Measurements from ENCODE around the gene SH3PXD2A.
A peak's percentile ranks its signal among the peaks of the same experiment; 100 is the strongest.

SH3PXD2A gene

GRCh38 chr10:103811463-103811862, 43.9 kb downstream of the SH3PXD2A start:
- no peak for DNase-seq

GRCh38 chr10:103808780-103809179, 46.6 kb downstream of the SH3PXD2A start:
- DNase-seq: no peak

DNA sequence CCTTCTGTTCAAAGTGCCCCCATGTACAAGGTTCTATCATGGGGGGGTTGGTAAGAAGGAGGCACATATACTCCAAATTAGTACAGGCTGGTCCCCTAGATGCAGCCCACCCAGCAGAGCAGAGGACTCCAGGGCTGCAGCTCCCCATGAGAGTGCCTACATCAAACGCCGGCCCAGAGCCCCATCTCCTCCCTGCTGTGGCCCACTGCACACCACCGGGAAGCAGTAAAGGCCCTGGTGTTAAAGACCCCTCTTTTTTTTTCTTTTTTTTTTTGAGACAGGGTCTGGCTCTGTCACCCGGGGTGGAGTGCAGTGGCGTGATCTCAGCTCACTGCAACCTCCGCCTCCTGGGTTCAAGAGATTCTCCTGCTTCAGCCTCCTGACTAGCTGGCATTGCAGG, 47.4 kb downstream of the SH3PXD2A start:
- DNase-seq: no peak

DNA sequence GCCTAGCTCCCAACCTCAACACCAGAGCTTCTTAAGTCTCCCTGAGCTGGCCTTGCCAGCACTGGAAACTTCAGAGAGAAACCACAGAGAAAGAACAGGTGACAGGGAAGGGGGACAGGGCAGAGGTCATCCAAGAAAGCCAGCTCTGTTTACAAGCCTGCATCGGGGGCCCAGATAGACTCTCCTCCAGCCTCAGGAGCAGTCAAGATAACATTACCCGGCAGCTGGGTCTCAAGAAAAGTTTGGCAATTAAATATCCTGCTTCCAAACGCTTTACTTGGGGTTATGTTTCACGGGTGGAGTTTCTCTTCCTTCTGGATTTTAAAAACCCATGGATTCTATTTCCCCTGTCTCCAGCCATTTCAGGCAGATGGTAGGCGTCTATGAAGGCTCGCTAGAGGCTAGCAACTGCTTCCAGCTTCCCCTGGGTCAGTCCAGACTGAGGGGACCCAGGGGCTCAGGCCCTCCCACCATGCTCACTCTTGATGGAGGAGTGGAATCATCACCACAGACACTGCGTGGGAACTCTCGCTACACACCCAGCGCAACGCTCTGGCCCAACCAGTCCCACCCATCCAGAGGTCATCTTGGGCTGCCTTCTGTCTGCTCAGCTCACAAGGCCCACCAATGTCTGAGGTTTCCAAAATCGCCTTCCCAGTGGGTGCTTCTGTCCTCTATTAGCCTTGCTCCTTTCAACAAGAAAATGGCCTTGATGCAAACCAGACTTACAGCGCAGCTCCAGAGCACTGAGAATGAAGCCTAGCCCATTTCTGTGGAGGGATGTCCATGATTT, 48.8 kb downstream of the SH3PXD2A start:
- DNase-seq: no peak

DNA sequence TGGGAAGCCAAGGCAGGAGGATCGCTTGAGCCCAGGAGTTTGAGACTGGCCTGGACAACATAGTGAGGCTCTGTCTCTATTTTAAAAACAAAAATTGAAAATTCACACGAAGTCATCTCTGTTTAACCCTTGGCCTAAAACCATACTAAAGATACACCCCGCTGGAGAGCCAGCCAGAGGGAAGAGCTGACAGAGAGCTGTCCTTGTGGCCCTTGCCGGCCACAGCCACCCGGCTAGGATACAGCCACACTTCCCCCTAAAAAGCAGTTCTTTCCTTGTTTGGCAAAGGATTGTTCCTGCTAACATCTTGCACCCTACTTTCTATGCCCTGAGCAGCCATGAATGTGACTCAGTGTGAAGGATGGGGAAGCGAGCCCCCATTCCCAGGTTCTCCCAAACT, 49.6 kb downstream of the SH3PXD2A start:
- DNase-seq: no peak

GRCh38 chr10:103804871-103805270, 50.5 kb downstream of the SH3PXD2A start:
- DNase-seq: no peak

GRCh38 chr10:103803941-103804340, 51.4 kb downstream of the SH3PXD2A start:
- DNase-seq: no peak

DNA sequence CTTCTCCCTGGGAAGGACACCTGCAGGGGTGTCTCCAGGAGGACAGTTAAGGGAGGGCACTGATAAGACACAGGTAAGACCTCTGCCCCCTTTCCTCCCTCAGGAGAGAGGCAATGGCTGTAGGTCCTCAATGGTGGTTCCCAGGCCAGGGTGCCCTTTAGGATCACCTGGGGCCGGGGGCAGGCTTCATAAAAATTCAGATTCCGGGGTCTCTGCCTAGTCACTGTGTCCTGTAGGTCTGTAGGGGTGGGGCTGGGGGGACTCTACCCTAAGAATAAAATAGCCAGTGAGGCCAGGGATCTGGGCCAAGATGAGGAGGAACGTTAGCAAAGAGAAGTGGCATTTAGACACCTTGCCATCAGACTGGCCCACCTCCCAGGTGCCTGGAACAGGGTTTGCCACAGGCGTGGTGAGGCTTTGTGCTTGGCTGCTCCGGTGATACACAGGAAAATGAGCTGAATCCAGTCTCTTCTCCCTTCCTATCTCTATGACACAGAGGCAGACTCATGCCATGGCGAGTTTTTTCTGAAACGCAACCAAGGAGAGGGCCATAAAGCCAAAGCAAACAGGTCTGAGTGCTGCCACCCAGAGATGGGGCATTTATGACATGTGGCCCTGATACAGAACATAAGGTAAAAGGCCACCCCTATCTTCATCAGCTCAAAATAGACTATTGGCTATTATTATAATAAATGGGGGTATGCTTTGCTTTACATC, 52.6 kb downstream of the SH3PXD2A start:
- DNase-seq: no peak

- no peak for DNase-seq
Measured at GRCh38 chr10:103802081-103802480, 53.3 kb downstream of the SH3PXD2A start.

GRCh38 chr10:103800789-103801540, 54.4 kb downstream of the SH3PXD2A start:
- peak; percentile 66 for DNase-seq

- no peak for DNase-seq
Measured at GRCh38 chr10:103800089-103800488, 55.3 kb downstream of the SH3PXD2A start.

DNA sequence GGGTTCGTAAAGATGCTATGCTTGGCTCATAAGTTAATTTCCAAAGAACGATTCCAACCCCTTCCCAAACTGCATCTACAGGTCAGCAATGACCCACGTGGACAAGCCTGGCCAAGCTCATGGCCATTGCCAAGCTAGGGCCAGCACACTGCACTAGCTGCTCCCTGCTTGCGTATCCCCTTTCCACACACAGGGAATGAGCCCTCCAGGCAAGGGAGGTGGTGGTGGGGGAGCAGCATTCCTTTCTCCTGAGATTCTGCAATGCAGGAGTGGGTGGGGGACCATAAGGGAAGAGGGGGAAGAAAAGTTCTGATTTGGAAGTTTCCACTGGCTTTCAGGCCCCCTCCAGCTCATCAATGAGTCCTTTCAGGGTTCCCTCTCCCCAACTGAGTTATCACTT, 56.0 kb downstream of the SH3PXD2A start:
- peak; percentile 34 for DNase-seq

GRCh38 chr10:103798511-103798910, 56.9 kb downstream of the SH3PXD2A start:
- no peak for DNase-seq

- DNase-seq: no peak
Measured at GRCh38 chr10:103797857-103798256, 57.5 kb downstream of the SH3PXD2A start.

- DNase-seq: no peak
Measured at GRCh38 chr10:103795634-103796270, 59.6 kb downstream of the SH3PXD2A start.

GRCh38 chr10:103794996-103795395, 60.4 kb downstream of the SH3PXD2A start:
- no peak for DNase-seq

GRCh38 chr10:103793920-103794883, 61.2 kb downstream of the SH3PXD2A start:
- DNase-seq: no peak

DNA sequence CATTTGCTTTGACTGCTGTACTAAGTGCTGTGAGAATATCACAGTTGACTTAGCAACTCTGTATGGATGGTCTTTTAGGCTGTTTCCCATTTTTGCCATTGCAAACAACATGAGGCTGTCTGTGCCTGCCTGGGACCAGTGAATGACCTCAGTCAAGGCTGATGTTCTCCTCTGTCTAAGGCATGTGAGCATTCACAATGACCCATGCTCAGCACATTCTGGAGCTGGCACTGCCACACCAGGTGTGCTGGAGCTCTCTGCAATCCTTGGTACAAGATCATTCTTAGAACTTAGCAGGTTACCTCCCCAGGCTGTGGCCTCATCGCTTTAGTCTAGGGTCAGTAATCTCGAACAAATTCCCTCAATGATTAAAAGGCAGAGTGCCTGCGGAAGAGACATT, 61.9 kb downstream of the SH3PXD2A start:
- no peak for DNase-seq

DNA sequence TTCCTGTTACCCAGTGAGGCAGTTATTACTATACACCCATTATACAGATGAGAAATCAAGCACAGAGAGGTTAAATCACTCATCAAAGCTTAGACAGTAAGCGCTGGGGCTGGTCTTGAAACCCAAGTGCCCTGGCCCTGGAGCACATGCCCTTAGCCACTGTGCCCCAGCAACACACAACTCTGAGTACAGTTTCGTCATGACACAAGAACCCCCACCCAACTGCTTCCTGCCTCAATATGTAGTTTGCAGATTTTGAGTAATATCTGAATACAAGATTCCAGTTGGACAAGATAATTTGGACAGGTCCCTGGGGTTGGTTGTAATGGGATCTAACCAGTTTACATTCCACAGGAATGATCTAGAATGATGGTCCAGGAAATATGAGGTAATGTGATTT, 62.8 kb downstream of the SH3PXD2A start:
- DNase-seq: peak; percentile 29

GRCh38 chr10:103791858-103792257, 63.5 kb downstream of the SH3PXD2A start:
- DNase-seq: no peak

DNA sequence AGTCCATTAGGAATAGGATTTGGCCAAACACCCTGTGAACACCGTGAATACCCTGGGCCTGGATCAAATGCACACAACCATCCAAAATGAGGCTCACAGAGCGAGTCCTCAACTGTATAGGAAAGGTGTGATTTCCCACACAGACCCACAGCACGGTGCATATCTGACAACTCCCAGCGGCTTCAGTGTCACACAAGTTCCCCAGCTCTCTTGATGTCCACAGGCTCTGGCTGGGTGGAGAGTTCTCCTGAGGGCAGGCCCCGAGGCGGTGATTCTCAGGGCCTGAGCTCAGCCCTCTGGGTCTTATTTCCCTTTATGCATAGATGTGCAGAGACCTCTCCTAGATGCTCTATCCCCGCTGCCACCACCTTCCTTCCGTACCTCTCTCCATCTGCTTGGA, 64.1 kb downstream of the SH3PXD2A start:
- no peak for DNase-seq

GRCh38 chr10:103790580-103790979, 64.8 kb downstream of the SH3PXD2A start:
- no peak for DNase-seq

Data from EL (cell line).